ENCODE results near the gene ONECUT2.

DNA sequence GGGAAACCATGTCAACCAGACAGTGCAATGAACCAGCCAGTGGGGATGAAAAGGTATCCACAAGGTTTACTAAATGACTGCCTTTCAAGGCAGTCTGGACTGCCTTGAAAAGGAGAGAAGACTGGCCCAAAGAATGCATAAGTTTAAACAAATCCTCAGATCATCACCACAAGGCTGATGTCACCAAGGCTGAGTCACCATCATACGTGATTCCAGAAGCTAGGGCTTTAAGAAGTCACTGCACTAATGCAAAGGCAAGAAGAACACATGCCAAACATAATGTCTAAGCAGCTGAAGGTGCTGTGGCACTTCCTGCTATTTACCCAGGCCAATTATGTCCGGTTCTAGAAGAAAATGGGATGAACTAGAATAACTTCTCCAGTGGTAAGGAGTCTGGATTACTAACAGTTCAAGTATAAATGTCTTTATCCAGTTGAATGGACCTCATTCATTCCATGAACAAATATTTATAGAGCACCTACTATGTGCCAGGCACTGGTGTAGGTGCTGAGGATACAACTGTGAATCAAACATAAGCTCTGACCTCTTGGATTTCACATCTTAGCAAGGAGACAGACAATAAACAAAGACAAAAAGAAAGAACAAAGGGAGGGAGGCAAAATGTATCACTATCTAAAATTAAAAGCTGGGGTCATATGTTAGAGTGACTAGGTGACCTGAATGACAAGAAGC, 37.6 kb upstream of the ONECUT2 start:
- TF ChIP-seq, protein P1, sequence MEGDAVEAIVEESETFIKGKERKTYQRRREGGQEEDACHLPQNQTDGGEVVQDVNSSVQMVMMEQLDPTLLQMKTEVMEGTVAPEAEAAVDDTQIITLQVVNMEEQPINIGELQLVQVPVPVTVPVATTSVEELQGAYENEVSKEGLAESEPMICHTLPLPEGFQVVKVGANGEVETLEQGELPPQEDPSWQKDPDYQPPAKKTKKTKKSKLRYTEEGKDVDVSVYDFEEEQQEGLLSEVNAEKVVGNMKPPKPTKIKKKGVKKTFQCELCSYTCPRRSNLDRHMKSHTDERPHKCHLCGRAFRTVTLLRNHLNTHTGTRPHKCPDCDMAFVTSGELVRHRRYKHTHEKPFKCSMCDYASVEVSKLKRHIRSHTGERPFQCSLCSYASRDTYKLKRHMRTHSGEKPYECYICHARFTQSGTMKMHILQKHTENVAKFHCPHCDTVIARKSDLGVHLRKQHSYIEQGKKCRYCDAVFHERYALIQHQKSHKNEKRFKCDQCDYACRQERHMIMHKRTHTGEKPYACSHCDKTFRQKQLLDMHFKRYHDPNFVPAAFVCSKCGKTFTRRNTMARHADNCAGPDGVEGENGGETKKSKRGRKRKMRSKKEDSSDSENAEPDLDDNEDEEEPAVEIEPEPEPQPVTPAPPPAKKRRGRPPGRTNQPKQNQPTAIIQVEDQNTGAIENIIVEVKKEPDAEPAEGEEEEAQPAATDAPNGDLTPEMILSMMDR (IDR thresholded peaks at IDR 0.05), result no peak
- no peak for TF ChIP-seq EZH2 (IDR thresholded peaks at IDR 0.05; ENCODE audit: borderline replicate concordance, insufficient read depth, low read depth, low read length, poor library complexity, severe bottlenecking)

Data from B cell (primary cell).